GM12892 (cell line): ENCODE measurements around the gene FEZ2.

Experiments
- DNase-seq: peaks from one replicate; pipeline ENCODE4 v3.0.0; 2011; ENCODE audit not compliant: insufficient read length
- FAIRE-seq: peaks from 2 replicates; lab custom pipeline; 2011; peaks lifted over from hg19 to GRCh38; lab: Jason Lieb, UNC
- POLR2A ChIP-seq: IDR thresholded peaks from 2 replicates; pipeline ENCODE4 v1.6.1; 2011; ENCODE audit warnings: low read depth, low read length, control low read depth
- POLR2AphosphoS5 ChIP-seq: IDR thresholded peaks from 2 replicates; pipeline ENCODE4 v1.6.1; 2011; ENCODE audit warnings: low read depth, low read length, control low read depth
- TAF1 ChIP-seq: IDR thresholded peaks from 2 replicates; pipeline ENCODE4 v1.6.1; 2011; ENCODE audit warnings: low read depth, mild to moderate bottlenecking, control low read depth, low read length, borderline replicate concordance

FEZ2 gene

GRCh38 chr2:36568516-36569246 lies 29.3 kb downstream of the FEZ2 start:
- no peak for DNase-seq
- TF ChIP-seq TAF1: no peak
- no peak for TF ChIP-seq POLR2AphosphoS5
- no peak for TF ChIP-seq POLR2A
- no peak for FAIRE-seq

DNA sequence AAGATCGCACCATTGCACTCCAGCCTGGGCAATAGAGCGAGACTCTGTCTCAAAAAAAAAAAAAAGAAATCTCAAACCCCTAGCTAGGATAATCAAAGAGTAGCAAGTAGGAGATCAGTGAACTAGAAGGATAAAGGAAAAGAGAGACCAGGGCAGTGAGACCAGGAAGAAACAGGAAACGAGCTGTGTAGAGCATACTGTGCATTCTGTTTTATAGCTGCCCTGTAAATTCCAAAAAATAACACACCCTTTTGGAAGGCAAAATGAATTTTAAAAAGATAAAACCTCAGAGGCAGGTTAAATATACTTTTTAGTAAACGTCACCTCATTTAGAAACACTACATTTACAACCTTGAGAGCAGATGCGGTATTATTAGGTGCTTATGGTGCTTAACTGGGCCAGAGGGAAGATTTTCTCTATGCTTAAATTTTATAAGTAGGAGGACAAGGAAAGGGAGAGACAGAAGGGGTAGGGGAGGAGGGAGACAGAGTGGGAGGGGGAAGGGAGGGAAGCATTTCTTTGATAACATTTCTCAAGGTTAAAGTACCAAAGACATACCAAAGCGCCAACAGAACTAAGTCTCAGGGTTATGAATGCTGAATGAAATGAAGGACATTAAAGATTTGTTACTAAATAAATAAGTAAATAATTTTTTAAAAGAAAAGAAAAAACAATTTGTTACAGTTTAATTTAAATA lies 30.1 kb downstream of the FEZ2 start:
- no peak for DNase-seq
- FAIRE-seq: no peak
- TF ChIP-seq POLR2A (no peak), TAF1 (no peak), POLR2AphosphoS5 (no peak)

- TF ChIP-seq POLR2A (no peak), TAF1 (no peak), POLR2AphosphoS5 (no peak)
Observed at GRCh38 chr2:36566887-36567286, 31.1 kb downstream of the FEZ2 start.

GRCh38 chr2:36565712-36566111 lies 32.3 kb downstream of the FEZ2 start:
- FAIRE-seq (no peak), DNase-seq (no peak)
- TF ChIP-seq TAF1 (no peak), POLR2AphosphoS5 (no peak), POLR2A (no peak)

More at GRCh38 chr2:36566887-36567286, 31.1 kb downstream of the FEZ2 start:
- no peak for DNase-seq
- FAIRE-seq: no peak

- TF ChIP-seq POLR2A: no peak
- TF ChIP-seq TAF1: no peak
- no peak for TF ChIP-seq POLR2AphosphoS5
- DNase-seq: no peak
- FAIRE-seq: no peak
Observed at GRCh38 chr2:36564377-36564930, 33.5 kb downstream of the FEZ2 start.

- TF ChIP-seq TAF1 (no peak), POLR2A (no peak), POLR2AphosphoS5 (no peak)
- FAIRE-seq (no peak), DNase-seq (no peak)
Observed at GRCh38 chr2:36562973-36563532, 34.9 kb downstream of the FEZ2 start.

DNA sequence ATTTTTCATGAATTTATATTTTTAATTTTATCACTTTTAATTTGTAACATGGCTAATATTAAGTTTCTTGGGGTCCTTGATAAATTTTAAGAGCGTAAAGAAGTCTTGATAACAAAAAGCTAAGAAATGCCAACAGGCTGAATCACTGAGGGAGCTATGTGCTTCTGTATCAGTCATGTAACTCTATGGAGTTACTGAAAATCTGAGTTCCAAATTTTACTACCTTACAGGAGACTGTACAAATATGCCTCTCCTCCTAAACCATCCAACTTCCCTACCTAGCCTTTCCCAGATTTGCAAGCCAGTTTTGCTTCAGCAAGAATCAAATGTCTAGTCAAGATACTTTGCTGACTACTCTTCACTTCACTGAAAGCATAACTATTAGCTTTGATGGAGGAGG lies 35.7 kb downstream of the FEZ2 start:
- no peak for FAIRE-seq
- TF ChIP-seq POLR2A: no peak
- TF ChIP-seq TAF1: no peak
- TF ChIP-seq POLR2AphosphoS5: no peak
- DNase-seq: no peak

DNA sequence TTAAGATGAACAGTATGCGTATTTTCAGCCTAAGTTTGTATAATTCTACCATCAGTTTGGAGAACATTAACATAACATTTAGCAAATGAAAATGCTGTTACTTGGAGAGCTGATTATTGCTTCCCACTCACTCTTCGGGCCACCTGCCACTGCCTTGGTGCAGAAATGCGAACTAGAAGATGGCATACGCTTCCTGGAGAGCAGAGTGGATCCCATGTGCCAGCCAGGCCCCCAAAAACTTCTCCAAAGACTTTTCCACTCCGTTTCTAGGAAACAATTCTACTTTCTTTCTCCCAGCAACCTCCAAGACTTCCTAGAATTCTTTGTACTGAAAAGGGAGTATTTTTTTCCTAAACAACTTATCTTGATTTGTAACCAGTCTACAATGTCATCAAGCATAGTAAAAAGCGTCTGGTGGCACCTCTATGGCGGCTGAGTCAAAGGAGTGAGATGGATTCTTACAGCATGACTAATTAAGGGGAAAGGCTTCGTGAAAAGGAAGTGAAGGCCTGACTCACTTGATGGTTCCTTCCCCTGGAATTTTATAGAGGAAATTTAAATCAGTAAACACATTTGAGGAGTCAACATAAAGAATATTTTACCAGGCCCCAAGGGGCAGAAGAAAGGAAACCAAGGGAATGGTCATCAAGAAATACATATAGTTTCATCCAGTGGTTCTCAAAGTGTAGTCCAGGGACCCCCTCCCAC lies 36.6 kb downstream of the FEZ2 start:
- no peak for FAIRE-seq
- no peak for DNase-seq
- TF ChIP-seq POLR2A (no peak), TAF1 (no peak), POLR2AphosphoS5 (no peak)

DNA sequence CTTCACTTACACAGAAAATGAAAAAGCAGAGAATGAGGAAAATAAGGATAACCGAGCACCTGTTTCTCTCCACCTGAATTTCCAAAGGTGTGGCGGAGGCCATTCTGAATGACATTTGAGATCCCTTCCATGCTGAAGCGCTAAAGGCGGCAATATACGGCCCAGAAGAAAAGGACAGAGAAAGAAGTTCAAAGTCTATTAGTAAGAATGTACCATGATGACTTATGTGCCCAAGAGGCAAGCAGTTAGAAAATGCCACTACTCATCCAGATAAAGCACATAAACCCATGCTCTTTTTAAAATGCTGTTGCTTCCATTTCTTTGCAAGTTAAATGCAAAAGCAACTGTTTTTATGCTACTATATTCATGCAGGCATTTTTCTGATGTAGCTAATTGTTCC lies 37.2 kb downstream of the FEZ2 start:
- DNase-seq (no peak), FAIRE-seq (no peak)
- TF ChIP-seq POLR2A: no peak
- no peak for TF ChIP-seq POLR2AphosphoS5
- no peak for TF ChIP-seq TAF1

DNA sequence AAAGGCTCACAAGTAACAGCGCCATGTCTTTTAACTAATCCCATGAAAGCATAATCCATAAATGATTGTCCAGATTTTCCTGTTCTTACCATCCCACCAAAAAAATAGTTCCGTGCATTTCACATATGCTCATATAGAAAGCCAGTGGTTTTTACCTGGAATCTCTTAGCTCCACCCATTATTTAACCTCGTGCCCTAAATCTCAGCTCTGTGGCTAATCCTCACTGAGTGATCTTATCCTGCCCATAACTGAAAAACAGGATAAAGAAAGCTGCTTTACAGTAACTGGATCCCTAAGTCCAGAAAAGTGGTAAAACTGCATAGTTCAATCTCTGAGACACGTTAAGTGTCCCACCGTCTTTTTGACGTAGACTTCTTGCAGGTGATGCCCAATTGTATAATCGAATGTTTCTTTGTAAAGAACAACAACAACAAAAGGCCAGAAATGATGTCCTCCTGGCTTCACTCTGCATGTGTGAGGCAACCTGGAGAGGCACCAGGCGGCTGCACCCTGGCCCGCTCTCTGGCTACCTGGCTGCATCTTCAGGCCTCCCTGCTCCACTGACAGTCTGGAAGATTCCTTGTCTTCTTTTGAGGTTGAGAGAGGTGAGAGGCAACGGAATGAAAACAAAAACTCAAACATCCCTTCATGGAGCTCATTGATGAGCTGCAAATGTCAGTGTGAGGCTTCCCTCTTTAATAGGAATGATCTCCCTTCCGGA lies 38.6 kb downstream of the FEZ2 start:
- TF ChIP-seq POLR2A (no peak), POLR2AphosphoS5 (no peak), TAF1 (no peak)
- FAIRE-seq: no peak

More for the DNA sequence above, 38.6 kb downstream of the FEZ2 start:
- no peak for DNase-seq
